Esophagus muscularis mucosa (tissue), 4 donors: Measurements from ENCODE around the gene CPEB2.

Experiments
- EP300 ChIP-seq: sonication (generic); formaldehyde crosslinking; IDR thresholded peaks from one replicate; pipeline ENCODE4 v1.6.1; 2017; ENCODE audit warnings: antibody characterized with exemption
- POLR2A ChIP-seq: fragments of 450-650 bp; IDR thresholded peaks from one replicate; pipeline ENCODE4 v1.6.1; 2017; ENCODE audit warnings: antibody characterized with exemption, moderate library complexity, mild to moderate bottlenecking, low read depth
- POLR2AphosphoS5 ChIP-seq, 2 donors: sonication (generic); formaldehyde crosslinking; IDR thresholded peaks; one replicate each; pipeline ENCODE4 v1.6.1; 2017; ENCODE audit warnings: antibody characterized with exemption in 2 of 2
- TF ChIP-seq, protein P1 (sequence below), 3 experiments: fragments of 200-600 bp in 2 of 3; fragments of 450-650 bp in 1 of 3; sonication (generic) in 2 of 3; IDR thresholded peaks; one replicate each; pipeline ENCODE4 v1.5.1; 2017 to 2019; ENCODE audit warnings: antibody characterized with exemption in 3 of 3, mild to moderate bottlenecking in 2 of 3, moderate library complexity in 1 of 3

- TF ChIP-seq POLR2AphosphoS5 (IDR thresholded peaks at IDR 0.05), result no peak
- TF ChIP-seq, protein P1, sequence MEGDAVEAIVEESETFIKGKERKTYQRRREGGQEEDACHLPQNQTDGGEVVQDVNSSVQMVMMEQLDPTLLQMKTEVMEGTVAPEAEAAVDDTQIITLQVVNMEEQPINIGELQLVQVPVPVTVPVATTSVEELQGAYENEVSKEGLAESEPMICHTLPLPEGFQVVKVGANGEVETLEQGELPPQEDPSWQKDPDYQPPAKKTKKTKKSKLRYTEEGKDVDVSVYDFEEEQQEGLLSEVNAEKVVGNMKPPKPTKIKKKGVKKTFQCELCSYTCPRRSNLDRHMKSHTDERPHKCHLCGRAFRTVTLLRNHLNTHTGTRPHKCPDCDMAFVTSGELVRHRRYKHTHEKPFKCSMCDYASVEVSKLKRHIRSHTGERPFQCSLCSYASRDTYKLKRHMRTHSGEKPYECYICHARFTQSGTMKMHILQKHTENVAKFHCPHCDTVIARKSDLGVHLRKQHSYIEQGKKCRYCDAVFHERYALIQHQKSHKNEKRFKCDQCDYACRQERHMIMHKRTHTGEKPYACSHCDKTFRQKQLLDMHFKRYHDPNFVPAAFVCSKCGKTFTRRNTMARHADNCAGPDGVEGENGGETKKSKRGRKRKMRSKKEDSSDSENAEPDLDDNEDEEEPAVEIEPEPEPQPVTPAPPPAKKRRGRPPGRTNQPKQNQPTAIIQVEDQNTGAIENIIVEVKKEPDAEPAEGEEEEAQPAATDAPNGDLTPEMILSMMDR (IDR thresholded peaks at IDR 0.05), result no peak
- TF ChIP-seq EP300, result no peak
- no peak for TF ChIP-seq POLR2A
Measured at GRCh38 chr4:15110120-15110571, 107.9 kb downstream of the CPEB2 start.
